GM12892 (cell line): ENCODE data around the gene PPIH.

Experiments
- POLR2A ChIP-seq: IDR thresholded peaks from 2 replicates; pipeline ENCODE4 v1.6.1; 2011; ENCODE audit warnings: low read depth, low read length, control low read depth
- POLR2AphosphoS5 ChIP-seq: IDR thresholded peaks from 2 replicates; pipeline ENCODE4 v1.6.1; 2011; ENCODE audit warnings: low read depth, low read length, control low read depth
- TAF1 ChIP-seq: IDR thresholded peaks from 2 replicates; pipeline ENCODE4 v1.6.1; 2011; ENCODE audit warnings: low read depth, mild to moderate bottlenecking, control low read depth, low read length, borderline replicate concordance

DNA sequence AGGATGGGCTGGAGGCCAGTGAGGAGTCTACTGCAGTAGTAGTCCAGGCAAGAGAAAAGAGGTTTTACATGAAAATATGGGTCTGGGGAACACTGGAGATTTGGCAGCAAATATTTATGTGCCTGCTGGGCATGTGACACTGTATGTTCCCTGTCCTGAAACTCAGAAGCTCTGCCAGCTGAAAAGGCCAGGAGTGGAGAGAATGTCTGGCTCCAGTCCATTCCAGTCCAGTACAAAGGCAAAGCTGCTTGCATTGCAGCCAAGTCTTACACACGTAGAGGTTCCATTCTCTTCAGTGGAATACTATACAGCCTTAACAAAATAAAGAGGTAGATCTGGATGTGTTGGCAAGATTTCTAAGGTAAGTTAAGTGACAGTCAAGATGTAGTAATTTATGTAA is 16.5 kb downstream of the PPIH start:
- TF ChIP-seq TAF1 (no peak), POLR2A (no peak), POLR2AphosphoS5 (no peak)
